HFFc6 (cell line): ENCODE data around the gene TNF. TPM values are rescaled to one million over a fixed set of nuclear protein-coding genes. Genes with fewer than 3 reads are reported as not detected.

Source experiments
- DNase-seq: peaks from one replicate; pipeline ENCODE4 v3.0.0-alpha.2; 2018
- H3K27ac Mint-ChIP-seq: 2 replicates; pipeline ENCODE4 v1.8.0; 2020; ENCODE audit warnings: mild to moderate bottlenecking, mixed read lengths
- H3K27me3 Mint-ChIP-seq: 2 replicates; pipeline ENCODE4 v1.8.0; 2021; ENCODE audit warnings: mild to moderate bottlenecking, moderate library complexity, mixed read lengths; ENCODE audit not compliant: insufficient read depth
- H3K36me3 Mint-ChIP-seq: 2 replicates; pipeline ENCODE4 v1.8.0; 2021; ENCODE audit warnings: low read depth, mixed read lengths
- H3K4me1 Mint-ChIP-seq: 2 replicates; pipeline ENCODE4 v1.8.0; 2020; ENCODE audit warnings: low read depth, mixed read lengths
- H3K4me3 Mint-ChIP-seq: 2 replicates; pipeline ENCODE4 v1.8.0; 2020; ENCODE audit warnings: mild to moderate bottlenecking, moderate library complexity, mixed read lengths
- H3K9me3 Mint-ChIP-seq: 2 replicates; pipeline ENCODE4 v1.8.0; 2020; ENCODE audit warnings: mild to moderate bottlenecking, mixed read lengths
- CTCF ChIP-seq: fragments of 200-600 bp; sonication (generic); IDR thresholded peaks from 2 replicates; pipeline ENCODE4 v1.5.0; 2021; ENCODE audit warnings: antibody characterized with exemption, mild to moderate bottlenecking
- total RNA-seq, 6 experiments: library from RNA; stranded (reverse); fragmentation: NEBNext Ultra II Directional; extraction: Animal tissue kit (Norgen Biotek cat#: 25700); gene quantifications; 2 replicates in 1 of 6; 3 replicates in 5 of 6; pipeline ENCODE4 v1.2.3, GENCODE V29; 2021

Gene TNF
- total RNA-seq, 6 experiments from 2014 or later = 0.12 to 0.41 (median 0.23) TPM

DNA sequence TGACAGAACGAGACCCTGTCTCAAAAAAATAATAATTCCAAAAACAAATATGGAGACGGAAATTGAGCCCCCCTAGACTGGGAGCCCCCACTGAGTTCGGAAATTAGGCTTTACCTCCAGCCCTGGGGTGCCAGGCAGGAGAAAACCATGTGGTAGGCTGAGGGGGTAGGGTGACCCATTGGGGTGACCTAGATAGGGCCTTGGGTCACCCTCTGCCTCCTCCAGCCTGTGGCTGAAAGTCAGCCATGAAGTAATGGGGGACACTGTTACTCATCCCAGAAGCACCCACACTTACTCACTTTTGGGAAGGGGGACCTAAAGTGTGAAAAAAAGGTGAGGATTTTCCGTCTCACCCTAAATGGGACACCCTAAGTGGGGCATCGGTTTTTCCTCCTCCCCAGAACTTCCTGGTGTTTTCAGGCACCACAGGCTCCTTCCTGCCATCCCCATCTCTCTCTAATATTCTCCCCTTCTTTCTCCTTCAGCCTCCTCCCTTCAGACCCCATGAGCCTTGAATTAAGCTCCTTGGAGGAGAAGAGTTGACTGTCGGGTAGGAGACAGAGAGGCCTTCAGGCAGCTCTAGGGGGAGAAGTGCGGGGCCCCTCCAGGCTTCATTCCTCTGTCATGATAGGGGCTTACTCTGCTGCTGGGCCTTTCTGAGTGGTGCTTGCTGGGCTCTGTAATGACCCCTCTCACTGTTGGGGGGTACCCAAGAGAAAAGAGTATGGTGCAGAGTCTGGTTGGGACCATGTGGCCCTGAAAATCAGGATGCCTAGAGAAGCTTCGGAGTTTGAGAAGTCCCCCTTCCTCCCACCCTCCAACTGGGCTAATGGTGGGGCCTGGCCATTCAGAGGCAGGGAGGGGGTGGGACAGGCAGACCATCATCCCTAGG is 4.4 kb downstream of the TNF start:
- H3K36me3 Mint-ChIP-seq = no peaks in the 10 kb centered on the region
- H3K27ac Mint-ChIP-seq = no peak overlapping the region
- H3K4me3 Mint-ChIP-seq = peak overlapping the region; percentile 98
- peaks cover 3% of the 10 kb centered on the region; the same call in 1 of the 2 replicates for H3K27me3 Mint-ChIP-seq
- no peak for TF ChIP-seq CTCF
- H3K9me3 Mint-ChIP-seq = no peaks in the 10 kb centered on the region
- DNase-seq = no peak
- peaks cover 27% of the 10 kb centered on the region for H3K4me1 Mint-ChIP-seq

- no peak for DNase-seq
- H3K27ac Mint-ChIP-seq = peak overlapping the region; percentile 19; the same call in 1 of the 2 replicates
- H3K36me3 Mint-ChIP-seq = no peaks in the 10 kb centered on the region
- TF ChIP-seq CTCF = no peak
- peaks cover 22% of the 10 kb centered on the region for H3K4me1 Mint-ChIP-seq
- H3K27me3 Mint-ChIP-seq = peaks cover 3% of the 10 kb centered on the region; the same call in 1 of the 2 replicates
- peak overlapping the region; percentile 98 for H3K4me3 Mint-ChIP-seq
- no peaks in the 10 kb centered on the region for H3K9me3 Mint-ChIP-seq
These were observed 5.0 kb downstream of the TNF start for GRCh38 chr6:31580438-31580740.

- H3K4me3 Mint-ChIP-seq = peak overlapping the region; percentile 98
- no peaks in the 10 kb centered on the region for H3K9me3 Mint-ChIP-seq
- peaks cover 22% of the 10 kb centered on the region for H3K4me1 Mint-ChIP-seq
- H3K36me3 Mint-ChIP-seq = no peaks in the 10 kb centered on the region
- peaks cover 3% of the 10 kb centered on the region; the same call in 1 of the 2 replicates for H3K27me3 Mint-ChIP-seq
- H3K27ac Mint-ChIP-seq = peak overlapping the region; percentile 80
- peak; percentile 99 for TF ChIP-seq CTCF
- DNase-seq = peak; percentile 60
These were observed 5.6 kb downstream of the TNF start for GRCh38 chr6:31580807-31581433.

GRCh38 chr6:31581434-31582229 is 6.3 kb downstream of the TNF start:
- no peaks in the 10 kb centered on the region; the same call in 1 of the 2 replicates for H3K27me3 Mint-ChIP-seq
- no peaks in the 10 kb centered on the region for H3K9me3 Mint-ChIP-seq
- no peak for DNase-seq
- no peaks in the 10 kb centered on the region for H3K36me3 Mint-ChIP-seq
- TF ChIP-seq CTCF = no peak
- H3K4me1 Mint-ChIP-seq = peaks cover 18% of the 10 kb centered on the region
- peak overlapping the region; percentile 98 for H3K4me3 Mint-ChIP-seq
- H3K27ac Mint-ChIP-seq = peak overlapping the region; percentile 80

GRCh38 chr6:31582230-31582643 is 6.9 kb downstream of the TNF start, which contains the start of gene LTB:
TSS of gene LTB (minus strand) at chr6:31582424. CDS start at chr6:31582417, 7 bp downstream.
- H3K27ac Mint-ChIP-seq = peak within 1 kb of the TSS; percentile 80
- TF ChIP-seq CTCF = no peak
- H3K9me3 Mint-ChIP-seq = no peaks in the 10 kb centered on the region
- H3K4me1 Mint-ChIP-seq = peaks cover 18% of the 10 kb centered on the region
- no peaks in the 10 kb centered on the region for H3K36me3 Mint-ChIP-seq
- peak within 1 kb of the TSS; percentile 98 for H3K4me3 Mint-ChIP-seq
- H3K27me3 Mint-ChIP-seq = no peaks in the 10 kb centered on the region; the same call in 1 of the 2 replicates
- DNase-seq = no peak
